Measurements from ENCODE around the gene GRM1.

GRM1 gene

GRCh38 chr6:146092961-146093686 is 64.3 kb downstream of the GRM1 start:
- DNase-seq (ENCODE audit: extremely low read depth, low read depth) = no peak
- TF ChIP-seq CTCF (IDR thresholded peaks at IDR 0.05; ENCODE audit: low read depth, low read length, missing control alignments) = no peak
- H3K4me3 ChIP-seq (replicated peaks; ENCODE audit: low read depth, low read length) = no peak overlapping the region

GRCh38 chr6:146095481-146095880 is 66.6 kb downstream of the GRM1 start:
- TF ChIP-seq CTCF (IDR thresholded peaks at IDR 0.05; ENCODE audit: low read depth, low read length, missing control alignments) = no peak
- DNase-seq (ENCODE audit: extremely low read depth, low read depth) = no peak

GRCh38 chr6:146097586-146097985 is 68.7 kb downstream of the GRM1 start:
- TF ChIP-seq CTCF (IDR thresholded peaks at IDR 0.05; ENCODE audit: low read depth, low read length, missing control alignments) = no peak
- DNase-seq (ENCODE audit: extremely low read depth, low read depth) = no peak
- H3K4me3 ChIP-seq (replicated peaks; ENCODE audit: low read depth, low read length) = no peak overlapping the region

More at GRCh38 chr6:146095481-146095880, 66.6 kb downstream of the GRM1 start:
- no peak overlapping the region for H3K4me3 ChIP-seq (replicated peaks; ENCODE audit: low read depth, low read length)

- no peak for TF ChIP-seq CTCF (IDR thresholded peaks at IDR 0.05; ENCODE audit: low read depth, low read length, missing control alignments)
- no peak for DNase-seq (ENCODE audit: extremely low read depth, low read depth)
- no peak overlapping the region for H3K4me3 ChIP-seq (replicated peaks; ENCODE audit: low read depth, low read length)
Measured at GRCh38 chr6:146100776-146101175, 71.9 kb downstream of the GRM1 start.

GRCh38 chr6:146103416-146104072 is 74.7 kb downstream of the GRM1 start:
- no peak for TF ChIP-seq CTCF (IDR thresholded peaks at IDR 0.05; ENCODE audit: low read depth, low read length, missing control alignments)
- H3K4me3 ChIP-seq (replicated peaks; ENCODE audit: low read depth, low read length) = no peak overlapping the region
- DNase-seq (ENCODE audit: extremely low read depth, low read depth) = no peak

- TF ChIP-seq CTCF (IDR thresholded peaks at IDR 0.05; ENCODE audit: low read depth, low read length, missing control alignments) = no peak
- H3K4me3 ChIP-seq (replicated peaks; ENCODE audit: low read depth, low read length) = no peak overlapping the region
- DNase-seq (ENCODE audit: extremely low read depth, low read depth) = no peak
Measured at GRCh38 chr6:146106532-146106931, 77.7 kb downstream of the GRM1 start.
